ENCODE data around the gene SMR3B. TPM values are rescaled to one million over a fixed set of nuclear protein-coding genes. Genes with fewer than 3 reads are reported as not detected.

SMR3B gene
- polyA plus RNA-seq, 1 donor (not counting 4 experiments of a cell fraction or from before 2014, with no cell fraction given) = not detected

- dilution Hi-C loops (cut with MboI; ENCODE audit: extremely low pct_ligation_motif_present, low sequenced_read_pairs) = no loop called here
These were observed 19.8 kb downstream of the SMR3B start for GRCh38 chr4:70402762-70403161.

DNA sequence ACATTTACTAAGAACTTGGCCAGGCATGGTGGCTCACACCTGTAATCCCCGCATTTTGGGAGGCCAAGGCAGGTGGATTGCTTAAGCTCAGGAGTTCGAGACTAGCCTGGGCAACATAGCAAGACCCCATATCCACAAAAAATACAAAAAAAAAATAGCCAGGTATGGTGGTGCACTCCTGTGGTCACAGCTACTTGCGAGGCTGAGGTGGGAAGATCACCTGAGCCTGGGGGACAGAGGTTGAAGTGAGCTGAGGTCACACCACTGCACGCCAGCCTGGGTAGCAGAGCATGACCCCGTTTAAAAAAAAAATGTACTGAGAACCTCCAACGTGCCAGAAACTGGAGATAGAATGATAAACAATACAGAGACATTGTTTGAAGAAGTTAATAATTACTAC lies 22.8 kb downstream of the SMR3B start:
- DNase-seq (ENCODE audit: low read depth, low spot score) (no peak), FAIRE-seq (no peak)
- no peaks in the 10 kb centered on the region for H3K36me3 ChIP-seq (ENCODE audit: control insufficient read depth in 2 of 2, extremely low read depth in 1 of 2, insufficient read depth in 2 of 2, low read length in 2 of 2)
- no peak overlapping the region for H2AFZ ChIP-seq (ENCODE audit: control insufficient read depth, low read length)
- H3K27me3 ChIP-seq (ENCODE audit: control insufficient read depth, extremely low read depth, insufficient read depth, low read length) = no peaks in the 10 kb centered on the region
- H3K4me2 ChIP-seq (ENCODE audit: control insufficient read depth, extremely low read depth, insufficient read depth, low read depth, low read length) = no peak overlapping the region
- no peaks in the 10 kb centered on the region for H3K9me1 ChIP-seq (ENCODE audit: control insufficient read depth, extremely low read depth, insufficient read depth, low read length)
- no peaks in the 10 kb centered on the region for H4K20me1 ChIP-seq (ENCODE audit: control insufficient read depth, extremely low read depth, insufficient read depth, low read length)
- dilution Hi-C loops (cut with MboI; ENCODE audit: extremely low pct_ligation_motif_present, low sequenced_read_pairs) = no loop called here
- no peak overlapping the region for H3K9ac ChIP-seq (ENCODE audit: control insufficient read depth, extremely low read depth, insufficient read depth, low read length)
- H3K79me2 ChIP-seq (ENCODE audit: control insufficient read depth, insufficient read depth, low read length) = no peaks in the 10 kb centered on the region
- H3K4me3 ChIP-seq (ENCODE audit: control insufficient read depth in 2 of 3, extremely low read depth in 1 of 3, insufficient read depth in 2 of 3, low read depth in 1 of 3, low read length in 3 of 3) = no peak overlapping the region
- no peaks in the 10 kb centered on the region for H3K4me1 ChIP-seq (ENCODE audit: control insufficient read depth, extremely low read depth, insufficient read depth, low read length)
- no peak overlapping the region for H3K27ac ChIP-seq (ENCODE audit: control insufficient read depth, insufficient read depth, low read length)
- H3K9me3 ChIP-seq (ENCODE audit: control insufficient read depth, low read depth, low read length) = no peaks in the 10 kb centered on the region
- TF ChIP-seq CTCF (optimal IDR thresholded peaks at IDR 0.05 in 1 of 3, IDR thresholded peaks at IDR 0.05 in 1 of 3, conservative IDR thresholded peaks at IDR 0.05 in 1 of 3; ENCODE audit: extremely low read depth in 1 of 3, insufficient read depth in 2 of 3, low read length in 3 of 3) = no peak
- no peak for TF ChIP-seq EZH2 (IDR thresholded peaks at IDR 0.05; ENCODE audit: low read length)

More at GRCh38 chr4:70402762-70403161, 19.8 kb downstream of the SMR3B start:
- Histone ChIP-seq H3K27me3 (ENCODE audit: control insufficient read depth, extremely low read depth, insufficient read depth, low read length) (no peaks in the 10 kb centered on the region), H3K4me2 (ENCODE audit: control insufficient read depth, extremely low read depth, insufficient read depth, low read depth, low read length) (no peak overlapping the region), H3K4me1 (ENCODE audit: control insufficient read depth, extremely low read depth, insufficient read depth, low read length) (no peaks in the 10 kb centered on the region), H3K9me1 (ENCODE audit: control insufficient read depth, extremely low read depth, insufficient read depth, low read length) (no peaks in the 10 kb centered on the region), H3K9ac (ENCODE audit: control insufficient read depth, extremely low read depth, insufficient read depth, low read length) (no peak overlapping the region), H4K20me1 (ENCODE audit: control insufficient read depth, extremely low read depth, insufficient read depth, low read length) (no peaks in the 10 kb centered on the region), H3K9me3 (ENCODE audit: control insufficient read depth, low read depth, low read length) (no peaks in the 10 kb centered on the region), H3K4me3 (ENCODE audit: control insufficient read depth in 2 of 3, extremely low read depth in 1 of 3, insufficient read depth in 2 of 3, low read depth in 1 of 3, low read length in 3 of 3) (no peak overlapping the region), H3K79me2 (ENCODE audit: control insufficient read depth, insufficient read depth, low read length) (no peaks in the 10 kb centered on the region), H2AFZ (ENCODE audit: control insufficient read depth, low read length) (no peak overlapping the region), H3K27ac (ENCODE audit: control insufficient read depth, insufficient read depth, low read length) (no peak overlapping the region), H3K36me3 (ENCODE audit: control insufficient read depth in 2 of 2, extremely low read depth in 1 of 2, insufficient read depth in 2 of 2, low read length in 2 of 2) (no peaks in the 10 kb centered on the region)
- no peak for FAIRE-seq
- no peak for DNase-seq (ENCODE audit: low read depth, low spot score)
- TF ChIP-seq CTCF (optimal IDR thresholded peaks at IDR 0.05 in 1 of 3, IDR thresholded peaks at IDR 0.05 in 1 of 3, conservative IDR thresholded peaks at IDR 0.05 in 1 of 3; ENCODE audit: extremely low read depth in 1 of 3, insufficient read depth in 2 of 3, low read length in 3 of 3) = no peak
